ENCODE data around the gene DHFR2.

Gene DHFR2

DNA sequence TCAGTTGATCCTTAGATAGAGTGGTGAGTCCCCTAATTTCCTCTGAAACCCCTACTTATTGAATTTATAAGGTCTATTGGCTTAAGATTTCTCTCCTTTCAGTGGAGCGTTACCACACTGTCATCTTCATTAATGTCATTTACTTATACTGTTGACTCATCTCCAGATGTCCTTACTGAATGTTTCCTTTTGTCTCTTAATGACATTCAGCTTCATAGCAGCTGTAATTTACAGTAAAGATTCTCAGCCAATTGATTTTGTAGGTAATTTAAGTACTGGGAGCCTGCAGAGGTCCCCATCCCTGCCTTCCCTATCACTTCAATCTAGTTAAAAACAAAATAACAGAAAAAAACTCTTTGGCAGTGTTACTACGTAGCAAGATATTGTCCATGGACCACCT, 53.1 kb downstream of the DHFR2 start:
- Mint-ChIP-seq H3K4me3 (no peak overlapping the region), H3K27ac (no peak overlapping the region), H3K27me3 (no peaks in the 10 kb centered on the region), H3K4me1 (ENCODE audit: low read depth in 2 of 2) (peaks cover 4 to 5% of the 10 kb centered on the region in 2 donors), H3K9me3 (no peaks in the 10 kb centered on the region), H3K36me3 (ENCODE audit: insufficient read depth) (no peaks in the 10 kb centered on the region)
- ATAC-seq (replicated peaks) (no peak), DNase-seq (no peak)

DNA sequence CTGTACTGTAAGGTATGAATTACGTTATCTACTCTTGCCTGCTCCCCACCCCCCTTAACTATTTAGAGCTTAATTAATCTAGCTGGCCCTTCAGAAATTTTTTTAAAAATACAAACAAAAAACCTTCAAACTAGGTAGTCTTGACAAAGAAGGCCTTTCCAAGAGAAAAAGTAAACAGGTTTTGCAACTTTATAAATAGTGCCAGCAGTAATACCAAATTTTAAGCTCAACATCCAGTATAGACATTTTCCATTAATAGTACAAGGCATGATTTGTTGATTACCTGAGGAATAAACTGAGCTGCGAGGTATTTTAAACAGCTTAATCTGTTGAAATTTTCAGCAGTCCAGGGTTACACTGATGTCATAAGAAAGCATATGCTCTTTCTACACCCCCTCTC, 54.5 kb downstream of the DHFR2 start:
- Mint-ChIP-seq H3K27ac (no peak overlapping the region), H3K27me3 (no peaks in the 10 kb centered on the region), H3K4me1 (ENCODE audit: low read depth in 2 of 2) (peaks cover 4 to 5% of the 10 kb centered on the region in 2 donors), H3K36me3 (ENCODE audit: insufficient read depth) (no peaks in the 10 kb centered on the region), H3K4me3 (no peak overlapping the region), H3K9me3 (no peaks in the 10 kb centered on the region)
- ATAC-seq (replicated peaks) (no peak), DNase-seq (no peak)
